Colonic mucosa (tissue), 4 donors: ENCODE data around the gene PROX2. TPM values are rescaled to one million over a fixed set of nuclear protein-coding genes. Genes with fewer than 3 reads are reported as not detected.

Experiments
- DNase-seq: peaks from one replicate; pipeline ENCODE4 v3.0.0-alpha.2; 2020
- H3K27ac ChIP-seq: fragments of 200-600 bp; one replicate; pipeline ENCODE4 v1.8.0; 2021
- H3K27me3 ChIP-seq: fragments of 200-600 bp; one replicate; pipeline ENCODE4 v1.8.0; 2021
- H3K36me3 ChIP-seq: fragments of 200-600 bp; one replicate; pipeline ENCODE4 v1.8.0; 2021
- H3K4me1 ChIP-seq: fragments of 200-600 bp; one replicate; pipeline ENCODE4 v1.8.0; 2021; ENCODE audit warnings: mild to moderate bottlenecking
- H3K4me3 ChIP-seq: fragments of 200-600 bp; one replicate; pipeline ENCODE4 v1.8.0; 2021
- H3K9ac ChIP-seq, 2 donors: one replicate each; pipeline ENCODE4 v1.7.0; 2013; ENCODE audit warnings: control low read depth in 2 of 2, low read depth in 2 of 2, low read length in 2 of 2
- H3K9me3 ChIP-seq: fragments of 200-600 bp; one replicate; pipeline ENCODE4 v1.8.0; 2021
- CTCF ChIP-seq: fragments of 200-600 bp; IDR thresholded peaks from one replicate; pipeline ENCODE4 v1.8.0; 2022; ENCODE audit warnings: antibody characterized with exemption, mild to moderate bottlenecking
- intact Hi-C: fragments of 100-400 bp; cut with DNase I; formaldehyde crosslinking; loops from one replicate; pipeline ENCODE4 v1.14.1; 2022
- total RNA-seq, 2 donors: library from RNA; stranded (reverse); fragmentation: NEBNext Ultra II Directional in 1 of 2; extraction: Animal tissue kit (Norgen Biotek cat#: 25700) in 1 of 2; gene quantifications; one replicate each; pipeline ENCODE4 v1.2.1, GENCODE V29; 2021
- donor health status: healthy.
- donor health status: DM: no; HTN: no; CAD: no.
- donor health status: DM: no; HTN: no; CAD: no.

PROX2 gene
- total RNA-seq, 2 donors from 2014 or later, result not detected

GRCh38 chr14:74896400-74896799 is 20.5 kb upstream of the PROX2 start:
- H3K9ac ChIP-seq, result no peak overlapping the region
- DNase-seq, result no peak
- H3K36me3 ChIP-seq, result peaks cover 63% of the 10 kb centered on the region
- no peaks in the 10 kb centered on the region for H3K9me3 ChIP-seq
- intact Hi-C loops, result no loop called here
- no peaks in the 10 kb centered on the region for H3K4me1 ChIP-seq
- H3K27me3 ChIP-seq, result no peaks in the 10 kb centered on the region
- TF ChIP-seq CTCF, result no peak
- no peak overlapping the region for H3K27ac ChIP-seq
- no peak overlapping the region for H3K4me3 ChIP-seq

GRCh38 chr14:74893614-74894091 is 17.7 kb upstream of the PROX2 start:
- intact Hi-C loops, result no loop called here
- Histone ChIP-seq H3K36me3 (peaks cover 52% of the 10 kb centered on the region), H3K27me3 (no peaks in the 10 kb centered on the region), H3K4me3 (no peak overlapping the region), H3K9me3 (no peaks in the 10 kb centered on the region), H3K27ac (no peak overlapping the region), H3K4me1 (no peaks in the 10 kb centered on the region), H3K9ac (no peak overlapping the region)
- DNase-seq, result no peak
- no peak for TF ChIP-seq CTCF

GRCh38 chr14:74892745-74893144 is 16.8 kb upstream of the PROX2 start:
- no peak for DNase-seq
- H3K9ac ChIP-seq, result no peak overlapping the region
- no peaks in the 10 kb centered on the region for H3K4me1 ChIP-seq
- H3K27ac ChIP-seq, result no peak overlapping the region
- H3K4me3 ChIP-seq, result no peak overlapping the region
- no peaks in the 10 kb centered on the region for H3K27me3 ChIP-seq
- H3K9me3 ChIP-seq, result no peaks in the 10 kb centered on the region
- no peak for TF ChIP-seq CTCF
- H3K36me3 ChIP-seq, result peaks cover 46% of the 10 kb centered on the region
- intact Hi-C loops, result no loop called here

GRCh38 chr14:74891870-74892269 is 15.9 kb upstream of the PROX2 start:
- no peak for TF ChIP-seq CTCF
- Histone ChIP-seq H3K9ac (no peak overlapping the region), H3K9me3 (no peaks in the 10 kb centered on the region), H3K27me3 (no peaks in the 10 kb centered on the region), H3K4me1 (no peaks in the 10 kb centered on the region), H3K4me3 (no peak overlapping the region), H3K27ac (no peak overlapping the region), H3K36me3 (peaks cover 42% of the 10 kb centered on the region)
- DNase-seq, result no peak
- intact Hi-C loops, result no loop called here

- DNase-seq, result no peak
- Histone ChIP-seq H3K27me3 (no peaks in the 10 kb centered on the region), H3K27ac (no peak overlapping the region), H3K9me3 (no peaks in the 10 kb centered on the region), H3K9ac (no peak overlapping the region), H3K36me3 (peaks cover 32% of the 10 kb centered on the region), H3K4me3 (no peak overlapping the region), H3K4me1 (no peaks in the 10 kb centered on the region)
- intact Hi-C loops, result no loop called here
- no peak for TF ChIP-seq CTCF
Measured at GRCh38 chr14:74890262-74890661, 14.3 kb upstream of the PROX2 start.
